Bronchial epithelial cell (primary cell): Measurements from ENCODE around the gene CYP27C1. TPM values are rescaled to one million over a fixed set of nuclear protein-coding genes. Genes with fewer than 3 reads are reported as not detected.

ENCODE experiments used
- DNase-seq: peaks from one replicate; pipeline ENCODE4 v3.0.0-alpha.2; 2010; ENCODE audit warnings: low read depth
- FAIRE-seq: peaks from 2 replicates; lab custom pipeline; 2011; peaks lifted over from hg19 to GRCh38; lab: Jason Lieb, UNC
- H3K27me3 ChIP-seq: 2 replicates; pipeline ENCODE4 v1.5.1; 2011; ENCODE audit warnings: low read length; ENCODE audit not compliant: control insufficient read depth, insufficient read depth
- H3K36me3 ChIP-seq: 2 replicates; pipeline ENCODE4 v1.5.1; 2011; ENCODE audit warnings: low read length; ENCODE audit not compliant: control insufficient read depth, insufficient read depth
- H3K4me3 ChIP-seq: 2 replicates; pipeline ENCODE4 v1.5.1; 2011; ENCODE audit warnings: mild to moderate bottlenecking, low read depth, low read length, control low read depth
- CTCF ChIP-seq: IDR thresholded peaks from 2 replicates; pipeline ENCODE4 v1.5.1; 2011; ENCODE audit warnings: mild to moderate bottlenecking, moderate library complexity, low read length, control low read depth, inconsistent platforms; ENCODE audit not compliant: insufficient read depth, severe bottlenecking
- total RNA-seq: library from RNA; depleted of rRNA; stranded (reverse); fragments of >200 nt; gene quantifications from 2 replicates; pipeline ENCODE4 v1.2.1, GENCODE V29; 2014

The CYP27C1 gene
- total RNA-seq, 1 donor from 2014 or later: 0.26 TPM

- no peak for TF ChIP-seq CTCF
- Histone ChIP-seq H3K36me3 (no peaks in the 10 kb centered on the region), H3K27me3 (no peaks in the 10 kb centered on the region), H3K4me3 (no peak overlapping the region)
- FAIRE-seq: no peak
- no peak for DNase-seq
Measured at GRCh38 chr2:127185705-127186104, 34.4 kb downstream of the CYP27C1 start.

- no peaks in the 10 kb centered on the region for H3K36me3 ChIP-seq
- DNase-seq (no peak), FAIRE-seq (no peak)
- H3K4me3 ChIP-seq: no peak overlapping the region
- H3K27me3 ChIP-seq: no peaks in the 10 kb centered on the region
- TF ChIP-seq CTCF: no peak
Measured at GRCh38 chr2:127185093-127185492, 35.0 kb downstream of the CYP27C1 start.

GRCh38 chr2:127183771-127184170, 36.3 kb downstream of the CYP27C1 start:
- DNase-seq (no peak), FAIRE-seq (no peak)
- H3K27me3 ChIP-seq: no peaks in the 10 kb centered on the region
- TF ChIP-seq CTCF: no peak
- no peak overlapping the region for H3K4me3 ChIP-seq
- no peaks in the 10 kb centered on the region for H3K36me3 ChIP-seq

GRCh38 chr2:127182626-127183458, 37.3 kb downstream of the CYP27C1 start:
- H3K4me3 ChIP-seq: no peak overlapping the region
- H3K36me3 ChIP-seq: no peaks in the 10 kb centered on the region
- H3K27me3 ChIP-seq: no peaks in the 10 kb centered on the region
- no peak for TF ChIP-seq CTCF
- FAIRE-seq: no peak
- no peak for DNase-seq

GRCh38 chr2:127181851-127182250, 38.2 kb downstream of the CYP27C1 start:
- no peak for DNase-seq
- no peak overlapping the region for H3K4me3 ChIP-seq
- H3K27me3 ChIP-seq: no peaks in the 10 kb centered on the region
- no peak for FAIRE-seq
- no peak for TF ChIP-seq CTCF
- H3K36me3 ChIP-seq: no peaks in the 10 kb centered on the region
